HEK293T (cell line): ENCODE results near the gene JMJD6.

Experiments
- ARNT ChIP-seq: fragments of 450-650 bp; IDR thresholded peaks from 2 replicates; pipeline ENCODE4 v1.6.1; 2017; ENCODE audit warnings: mild to moderate bottlenecking
- FOXM1 ChIP-seq: fragments of 450-650 bp; IDR thresholded peaks from 2 replicates; pipeline ENCODE4 v1.6.1; 2017; ENCODE audit warnings: mild to moderate bottlenecking, borderline replicate concordance
- HDGF ChIP-seq: fragments of 450-650 bp; IDR thresholded peaks from 2 replicates; pipeline ENCODE4 v1.6.1; 2017; ENCODE audit warnings: antibody characterized with exemption, borderline replicate concordance
- NFRKB ChIP-seq: fragments of 450-650 bp; IDR thresholded peaks from 2 replicates; pipeline ENCODE4 v1.6.1; 2016; ENCODE audit warnings: mild to moderate bottlenecking, moderate library complexity
- SP1 ChIP-seq: fragments of 450-650 bp; IDR thresholded peaks from 2 replicates; pipeline ENCODE4 v1.6.1; 2017

DNA sequence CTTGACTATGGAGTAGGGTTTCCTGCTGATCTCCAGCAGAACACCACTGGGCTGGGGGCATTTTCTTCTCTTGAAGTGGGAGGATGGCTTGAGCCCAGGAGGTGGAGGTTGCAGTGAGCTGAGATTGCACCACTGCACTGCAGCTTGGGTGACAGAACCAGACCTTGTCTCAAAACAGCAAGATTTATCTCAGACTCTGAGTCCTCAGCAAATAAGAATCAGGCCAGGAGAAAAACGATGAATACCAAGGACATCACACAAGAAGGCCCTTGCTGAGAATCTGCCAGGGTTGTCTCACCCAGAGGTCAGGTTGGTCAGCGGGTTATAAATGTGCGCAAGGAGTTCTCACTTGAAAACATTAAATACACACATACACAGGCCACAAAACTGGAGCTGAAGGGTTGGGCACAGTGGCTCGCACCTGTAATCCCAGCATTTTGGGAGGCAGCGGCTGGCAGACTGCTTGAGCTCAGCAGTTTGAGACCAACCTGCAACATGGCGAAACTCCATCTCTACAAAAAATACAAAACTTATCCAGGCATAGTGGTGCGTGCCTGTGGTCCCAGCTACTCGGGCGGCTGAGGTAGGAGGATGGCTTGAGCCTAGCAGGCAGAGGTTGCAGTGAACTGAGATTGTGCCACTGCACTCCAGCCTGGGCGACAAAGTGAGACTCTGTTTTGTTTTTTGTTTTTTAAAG lies 23.3 kb downstream of the JMJD6 start:
- TF ChIP-seq NFRKB (no peak), SP1 (no peak), FOXM1 (no peak), HDGF (no peak), ARNT (no peak)
